Kidney tubule cell (primary cell): ENCODE data around the gene GPC6.

ENCODE experiments used
- DNase-seq: peaks from one replicate; pipeline ENCODE4 v3.0.0-alpha.2; 2018; ENCODE audit warnings: low spot score

GPC6 gene

DNA sequence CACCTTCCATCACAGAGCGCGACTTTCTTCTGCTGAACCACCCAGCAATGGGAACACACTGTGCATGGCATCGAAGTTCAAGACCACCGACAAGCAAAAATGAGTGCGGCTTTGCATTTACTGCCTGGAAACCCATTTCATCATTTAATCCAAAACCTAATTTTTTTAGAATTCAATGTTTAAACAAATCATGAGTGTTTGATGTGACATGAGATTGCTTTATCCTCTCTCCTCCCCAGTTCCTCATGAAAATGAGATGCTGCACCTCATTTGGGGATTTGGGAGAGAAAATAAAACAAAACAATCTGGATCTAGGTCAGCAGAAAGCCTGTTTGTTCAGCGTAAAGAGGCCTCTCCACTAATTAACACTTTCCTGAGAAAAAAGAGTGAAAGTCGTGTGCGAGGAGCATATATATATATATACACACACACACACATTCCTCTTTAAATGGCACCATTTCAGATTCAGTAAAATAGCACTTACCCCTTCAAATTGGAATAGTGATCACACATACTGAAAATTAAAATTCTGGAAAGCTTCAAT, 1126.6 kb downstream of the GPC6 start:
- DNase-seq: no peak

DNA sequence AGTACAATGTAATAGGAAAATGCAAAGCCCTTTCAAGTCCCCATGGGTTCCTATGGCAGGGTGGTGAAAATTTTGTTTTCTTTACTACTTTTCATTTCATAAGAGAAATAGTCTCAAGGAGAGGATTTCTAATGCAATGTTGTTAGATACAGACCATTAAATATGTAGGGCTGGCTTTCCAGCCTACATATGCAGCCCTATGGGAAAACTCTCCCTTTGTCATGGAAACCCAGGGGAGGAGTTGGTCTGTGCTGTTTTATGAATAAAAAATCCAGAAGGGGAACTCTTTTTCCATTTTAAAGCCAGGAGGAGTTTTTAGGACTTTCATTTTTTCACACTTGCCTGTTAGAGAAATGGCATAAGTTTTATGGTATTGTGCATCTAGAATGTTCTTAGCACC, 1133.3 kb downstream of the GPC6 start:
- no peak for DNase-seq

DNA sequence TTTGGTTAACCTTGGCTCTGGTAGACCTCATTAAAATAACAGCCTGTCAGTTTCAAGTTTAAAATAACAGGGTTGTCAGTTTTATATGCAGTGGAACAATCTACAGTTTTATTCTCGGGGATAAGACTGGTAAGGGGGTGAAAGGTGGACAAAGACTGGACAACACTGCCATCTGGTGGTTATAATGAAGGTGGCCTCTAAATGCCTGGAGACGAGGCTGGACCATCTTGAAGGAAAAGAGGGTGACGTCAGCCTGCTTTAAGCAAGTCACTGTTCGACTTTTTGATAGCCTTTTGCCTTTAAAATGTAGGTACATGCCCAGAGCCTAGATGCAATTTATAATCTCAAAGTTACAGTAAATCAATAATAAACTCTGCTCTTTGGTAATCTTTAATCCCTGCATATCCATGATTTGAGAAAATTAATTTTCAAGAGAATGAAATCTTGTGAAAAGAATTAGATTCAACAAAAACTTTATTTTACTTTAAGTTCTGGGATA, 1135.9 kb downstream of the GPC6 start:
- peak; percentile 84 for DNase-seq

DNA sequence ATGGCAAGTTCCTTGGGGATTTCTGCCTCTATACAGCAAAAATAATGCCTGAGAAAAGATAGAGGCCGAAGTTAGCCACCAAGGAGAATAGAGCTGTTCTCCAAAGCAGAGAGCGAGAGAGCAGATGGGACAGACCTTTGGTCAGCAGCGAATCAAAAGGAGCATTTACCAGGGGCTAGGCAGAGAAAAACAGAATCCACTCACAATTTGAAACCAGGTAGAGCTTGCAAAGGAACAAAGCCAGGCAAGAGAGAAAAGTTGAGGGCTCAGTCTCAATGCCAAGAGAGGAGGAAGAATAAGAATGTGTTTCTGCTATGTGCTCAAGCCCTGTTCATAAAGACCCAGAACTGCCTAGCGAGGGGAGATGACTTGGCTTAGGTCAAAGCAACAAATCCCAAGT, 1140.1 kb downstream of the GPC6 start:
- DNase-seq: no peak

DNA sequence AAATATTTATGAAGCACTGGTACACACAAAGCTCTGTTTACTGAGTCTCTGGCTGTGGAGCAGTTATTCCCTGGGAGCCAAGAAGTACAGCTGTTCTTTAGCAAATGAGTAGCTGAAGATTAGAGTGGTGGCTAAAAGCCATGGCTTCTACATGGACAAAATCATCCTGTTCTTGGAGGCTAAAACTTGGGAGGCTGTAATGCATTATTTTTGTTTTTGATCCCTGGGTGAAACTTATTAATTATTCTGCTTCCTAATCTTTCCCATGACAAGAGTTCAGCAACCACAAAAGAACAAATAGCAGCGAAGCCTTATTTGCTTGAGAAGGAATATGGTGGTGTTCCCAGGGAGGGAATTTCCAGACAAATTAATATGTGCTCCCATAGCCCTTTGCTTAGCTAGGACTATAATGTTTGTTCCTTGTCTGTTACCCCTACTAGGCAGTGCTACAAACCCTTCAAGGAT, 1143.4 kb downstream of the GPC6 start:
- no peak for DNase-seq

DNA sequence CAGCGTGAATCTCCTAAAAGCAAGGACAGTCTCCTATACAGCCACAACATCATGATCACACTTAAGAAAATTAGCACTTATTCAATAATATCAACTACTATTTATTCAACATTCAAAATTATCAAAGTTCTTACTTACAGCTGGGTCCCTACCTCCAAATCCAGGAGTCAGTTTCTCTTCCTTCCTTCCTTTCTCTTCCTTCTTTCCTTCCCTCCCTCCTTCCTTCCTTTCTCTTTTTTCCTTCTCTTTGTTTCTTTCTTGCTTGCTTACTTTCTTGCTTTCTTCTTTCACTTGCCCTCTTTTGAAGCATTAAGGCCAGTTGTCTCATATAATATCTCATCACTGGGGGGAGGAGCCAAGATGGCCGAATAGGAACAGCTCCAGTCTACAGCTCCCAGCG, 1145.2 kb downstream of the GPC6 start:
- DNase-seq: no peak

DNA sequence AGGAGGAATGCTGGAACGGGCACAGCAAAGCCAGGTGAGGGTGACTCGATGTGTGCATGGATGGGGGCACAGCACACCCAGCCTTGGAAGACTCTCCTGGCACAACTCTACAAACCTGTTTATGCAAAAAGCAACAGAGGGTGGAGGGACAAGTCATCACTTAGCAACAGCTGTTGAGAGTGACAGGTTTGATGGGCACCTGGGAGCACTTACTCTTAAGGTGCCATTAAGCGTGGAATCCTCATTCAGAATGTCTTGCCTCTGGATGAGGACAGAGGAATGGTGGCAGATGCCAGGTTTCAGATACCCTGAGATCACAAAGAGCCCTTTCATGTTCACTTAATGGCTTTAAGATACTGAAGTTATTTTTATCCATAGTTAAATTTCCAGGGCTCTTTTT, 1155.9 kb downstream of the GPC6 start:
- peak; percentile 1 for DNase-seq

DNA sequence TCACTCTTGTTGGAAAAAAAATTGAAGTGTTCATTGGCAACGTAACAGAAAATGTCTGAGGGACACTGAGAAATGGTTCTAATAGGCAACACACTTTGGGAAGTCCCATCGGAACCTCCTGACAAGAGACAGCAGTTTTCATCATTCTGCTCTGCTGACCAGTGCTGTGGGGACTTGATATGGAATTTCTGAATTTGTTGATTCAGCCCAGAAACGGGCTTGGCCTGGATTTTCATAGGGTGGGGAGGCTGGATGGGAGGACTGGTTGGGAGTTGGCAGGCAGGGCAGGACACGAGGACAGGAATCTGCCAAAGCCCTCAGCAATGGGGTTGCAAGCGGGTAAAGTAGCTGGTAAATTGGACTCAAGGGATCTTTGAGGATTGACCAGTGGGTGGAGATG, 1156.4 kb downstream of the GPC6 start:
- no peak for DNase-seq

DNA sequence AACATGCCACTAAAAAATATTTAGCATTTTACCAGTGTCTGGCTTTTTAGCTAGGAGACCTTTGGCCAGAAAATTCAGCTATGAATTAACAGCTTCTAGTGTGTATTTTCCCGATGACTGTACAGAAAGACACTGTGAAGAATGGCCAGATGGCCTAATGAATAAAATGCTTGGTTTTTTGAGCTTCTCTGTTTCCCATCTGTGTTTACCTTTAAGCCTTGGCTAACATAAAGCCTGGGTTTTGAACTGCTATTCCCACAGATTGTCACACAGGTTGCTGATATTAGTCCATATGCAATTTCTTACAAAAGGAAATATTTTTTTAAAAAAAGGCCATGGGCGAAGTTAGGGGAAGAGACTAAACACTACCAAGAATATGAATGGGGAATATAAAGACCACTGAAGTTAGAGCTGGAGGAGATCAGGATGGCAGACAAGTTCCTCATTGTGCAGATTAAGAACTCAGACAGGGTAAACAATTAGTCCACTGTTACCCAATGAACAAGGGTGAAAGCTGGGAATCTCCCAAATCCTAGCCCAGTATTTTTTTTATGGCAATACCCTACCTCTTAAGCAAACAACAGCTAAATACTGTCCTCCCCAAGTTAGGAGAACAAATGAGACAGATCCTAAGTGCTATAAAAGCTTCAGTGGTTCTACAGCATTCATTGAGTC, 1157.8 kb downstream of the GPC6 start:
- DNase-seq: no peak

DNA sequence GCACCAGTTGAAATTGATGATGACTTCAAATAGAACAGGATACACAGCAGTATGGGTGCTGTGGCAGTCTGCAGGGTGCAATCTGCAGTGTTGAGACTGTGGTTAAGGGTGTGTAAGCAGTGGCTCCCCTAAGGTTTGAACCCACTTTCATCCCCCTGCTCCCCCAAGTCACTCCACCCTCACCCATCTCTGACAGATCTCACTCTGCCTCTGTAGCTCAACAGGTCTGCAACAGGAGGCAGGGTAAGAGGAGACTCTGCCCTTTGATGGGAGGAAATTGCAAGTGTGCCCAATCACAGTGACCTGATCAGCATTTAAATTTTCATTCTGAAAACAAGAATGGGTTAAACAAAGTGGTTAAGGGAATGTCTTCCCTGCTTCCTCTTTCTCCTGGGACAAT, 1160.4 kb downstream of the GPC6 start:
- DNase-seq: no peak

DNA sequence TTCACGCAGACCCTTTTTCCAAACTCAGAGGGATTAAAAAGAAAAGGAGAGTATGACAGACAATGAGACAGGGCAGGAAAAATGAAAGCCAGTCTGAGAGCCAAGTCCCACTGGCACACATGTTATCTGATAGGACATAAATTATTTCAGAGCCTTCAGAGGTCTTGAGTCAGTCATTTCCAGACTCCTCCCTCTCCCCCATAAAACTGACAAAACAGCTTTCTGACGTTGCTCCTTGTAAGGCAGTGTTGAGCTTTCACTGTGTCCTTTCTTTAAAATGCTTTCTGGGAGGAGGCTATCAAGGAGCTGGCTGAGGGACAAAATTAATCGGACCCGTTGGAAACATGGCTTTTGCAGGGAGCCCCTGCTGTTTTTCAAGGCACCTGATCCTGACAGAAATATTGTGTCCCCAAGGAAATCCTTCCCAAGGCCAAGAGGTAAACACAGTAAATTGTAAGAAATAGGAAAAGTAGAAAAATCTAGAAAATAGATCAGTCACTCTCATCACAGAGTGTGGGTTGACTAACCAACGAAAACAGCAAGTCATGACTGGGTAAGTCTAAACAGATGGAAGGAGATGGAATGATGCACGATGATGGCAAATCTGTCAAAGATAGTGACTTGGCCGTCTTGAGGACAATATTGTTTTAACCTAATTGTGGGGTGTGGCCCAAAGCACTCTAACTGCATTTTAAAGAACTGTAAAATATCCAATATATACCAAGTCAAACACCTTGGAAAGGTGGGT, 1163.2 kb downstream of the GPC6 start:
- no peak for DNase-seq

DNA sequence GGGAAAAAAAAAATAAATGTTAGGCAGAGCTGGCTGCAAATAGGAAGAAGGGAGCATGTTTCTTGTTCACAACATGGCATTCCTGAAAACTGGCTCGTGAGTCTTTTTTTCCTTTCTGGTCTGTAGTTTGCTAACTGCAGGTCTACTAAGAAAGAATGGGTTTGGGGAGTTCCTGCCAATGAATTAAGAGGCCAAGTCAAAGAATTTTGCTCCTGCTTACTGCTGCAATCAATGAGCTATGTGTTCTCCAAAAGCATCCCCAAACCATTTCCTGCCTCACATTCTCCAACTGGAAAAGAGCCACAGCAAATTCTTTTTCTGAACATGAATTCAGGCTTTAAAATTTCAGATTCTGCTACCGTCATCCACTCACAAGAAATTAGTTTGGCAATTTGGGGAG, 1164.3 kb downstream of the GPC6 start:
- no peak for DNase-seq

DNA sequence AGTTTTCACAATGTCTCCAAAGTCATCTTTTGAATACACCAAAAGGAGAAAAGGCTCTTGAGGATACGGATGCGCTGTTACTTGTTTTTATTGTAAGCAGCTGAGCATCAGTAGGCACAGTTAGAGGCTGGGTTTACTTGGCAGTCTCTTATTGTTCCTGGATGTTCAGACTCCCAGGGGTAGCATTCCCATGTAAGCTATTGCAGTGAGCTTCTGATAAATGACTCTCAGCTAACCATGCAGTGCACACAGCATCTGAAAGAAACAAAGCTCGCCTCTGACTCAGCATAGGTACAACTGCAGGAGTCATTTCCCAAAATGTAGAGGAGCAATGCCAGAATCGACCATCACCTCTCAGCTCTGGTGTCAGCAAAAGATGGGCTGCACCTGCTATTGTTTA, 1168.1 kb downstream of the GPC6 start:
- no peak for DNase-seq

DNA sequence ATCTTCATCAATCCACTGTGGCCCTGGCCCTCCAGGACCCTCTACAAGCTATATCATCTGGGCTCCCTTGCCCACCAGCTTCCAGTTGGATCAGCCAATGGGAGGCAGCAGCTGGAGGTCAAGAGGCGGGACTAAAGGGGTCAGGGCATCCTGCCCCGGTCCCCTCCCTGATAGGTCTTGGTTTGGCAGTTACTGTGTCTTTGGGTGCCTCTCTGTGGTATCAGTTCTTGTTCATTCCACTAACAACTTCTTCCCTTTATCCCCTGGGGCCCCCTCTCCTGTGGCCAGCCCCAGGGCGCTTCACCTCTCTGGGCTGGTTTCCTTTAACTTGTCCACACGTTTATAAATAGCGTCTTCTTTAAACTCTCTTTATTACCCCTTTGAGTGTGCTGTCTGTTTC, 1169.3 kb downstream of the GPC6 start:
- DNase-seq: no peak

DNA sequence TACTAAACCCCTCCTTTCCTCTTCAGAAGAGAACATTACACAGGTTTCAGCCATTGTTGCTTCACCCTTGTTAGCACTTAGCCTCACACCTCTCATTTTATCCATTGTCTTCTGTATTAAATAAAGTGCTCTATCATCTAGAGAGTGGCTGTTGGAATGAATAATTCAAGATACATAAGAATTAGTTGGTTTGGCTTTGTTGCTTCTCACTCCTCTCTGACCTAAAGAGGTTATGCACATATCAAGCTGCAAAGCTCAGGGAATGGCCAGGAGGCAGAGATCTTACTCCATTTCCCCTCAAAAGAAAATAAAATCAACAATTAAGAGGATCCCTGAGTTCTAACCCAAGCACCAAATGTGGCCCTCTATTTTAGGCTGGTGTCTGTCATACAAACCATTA, 1173.2 kb downstream of the GPC6 start:
- DNase-seq: no peak

DNA sequence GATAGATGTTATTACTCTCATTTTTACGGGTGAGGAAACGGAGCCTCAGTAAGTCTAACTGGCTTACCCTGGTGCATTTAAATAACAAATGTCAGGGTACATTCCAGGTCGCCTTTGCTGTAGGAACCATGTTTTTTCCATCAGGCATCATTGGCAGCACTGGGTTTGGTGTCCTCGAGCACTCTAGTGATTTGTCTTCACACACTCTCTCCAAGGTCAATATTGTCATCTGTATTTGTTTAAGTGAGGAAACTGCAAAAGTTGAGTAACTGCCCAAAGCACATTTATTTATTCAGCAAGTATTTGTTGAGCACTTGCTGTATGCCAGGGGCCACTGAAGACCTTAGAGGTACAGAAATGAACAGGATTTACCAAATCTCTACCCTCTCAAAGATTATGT, 1174.3 kb downstream of the GPC6 start:
- no peak for DNase-seq

DNA sequence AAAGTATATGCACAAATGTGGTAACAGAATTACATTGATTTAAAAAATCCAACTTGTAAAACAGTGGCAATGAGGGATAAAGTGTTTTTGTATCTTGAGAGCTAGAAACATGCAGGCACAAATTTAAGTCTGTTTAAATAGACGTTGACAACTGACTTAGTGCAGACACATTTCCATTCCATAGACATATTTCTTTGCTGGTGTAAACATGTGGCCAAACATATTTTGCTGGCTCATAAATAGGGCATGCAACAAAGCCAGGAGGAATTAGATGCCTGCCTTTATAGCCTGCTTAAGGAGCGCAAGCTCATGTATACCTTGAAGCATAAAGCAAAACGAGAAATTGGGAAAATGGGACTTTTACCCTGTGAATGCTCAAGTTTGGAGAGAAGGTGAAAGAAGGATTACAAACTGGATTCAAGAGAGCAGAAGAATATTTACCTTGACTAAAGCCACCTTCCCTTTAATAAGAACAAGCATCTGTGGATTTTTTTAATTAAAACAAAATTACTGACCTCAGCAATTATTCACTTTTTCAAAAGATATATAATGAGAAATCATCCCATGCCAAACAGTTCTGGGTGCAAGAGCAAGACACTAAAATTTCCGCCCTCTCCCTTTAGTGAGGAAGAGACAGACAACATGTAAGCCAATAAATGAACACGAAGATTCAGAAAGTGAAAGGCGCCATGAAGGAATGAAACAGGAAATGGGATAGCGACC, 1181.9 kb downstream of the GPC6 start:
- no peak for DNase-seq

DNA sequence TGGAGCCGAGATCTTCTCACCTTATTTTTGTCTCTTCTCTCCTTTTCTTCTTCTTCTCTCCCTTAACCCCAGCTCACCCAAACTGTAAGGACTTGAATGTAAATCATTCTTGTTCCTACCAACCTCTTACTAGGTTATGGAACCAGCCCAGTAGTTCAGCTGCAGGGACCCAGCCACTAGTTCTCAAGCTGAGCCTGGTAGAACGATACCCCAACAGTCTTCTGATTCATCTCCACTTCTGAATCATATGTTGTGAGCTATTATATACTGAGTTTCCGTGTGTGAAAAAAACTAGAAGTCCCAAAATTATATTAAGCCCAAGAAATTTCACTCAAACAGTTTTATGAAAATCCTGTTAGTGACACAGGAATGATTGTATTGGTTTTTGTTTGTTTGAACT, 1185.1 kb downstream of the GPC6 start:
- no peak for DNase-seq

DNA sequence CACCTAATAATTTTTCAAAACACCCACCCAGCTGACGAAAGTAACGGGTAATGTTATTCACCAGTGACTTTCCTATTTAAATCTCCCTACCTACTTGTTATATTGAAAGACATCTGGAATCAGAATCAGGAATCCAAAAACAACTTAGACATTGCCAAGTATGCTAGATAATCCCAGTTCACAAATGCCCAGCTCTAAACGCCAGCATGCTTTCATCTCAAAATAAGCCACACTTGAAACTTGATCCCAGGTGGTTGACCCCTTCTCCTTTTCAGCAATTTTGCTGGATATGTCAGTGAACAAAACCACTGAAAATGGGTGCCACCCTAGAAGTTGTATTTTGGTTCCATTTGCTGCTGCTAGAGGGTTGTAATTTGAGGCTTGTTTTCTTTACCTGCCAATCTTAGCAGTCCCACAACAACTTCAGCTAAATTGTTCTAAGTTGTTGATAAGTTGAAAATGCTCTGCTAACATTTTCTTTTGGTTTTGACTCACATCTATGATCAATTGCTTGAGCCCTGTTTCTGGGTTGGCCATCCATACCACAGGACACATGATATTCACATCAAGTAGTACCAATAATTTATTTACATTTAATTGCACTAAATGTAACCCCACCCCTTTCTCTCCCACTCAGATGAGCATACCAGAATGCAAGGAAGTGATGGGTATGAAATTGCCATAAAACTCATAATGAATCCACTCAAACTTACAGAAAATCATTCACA, 1186.4 kb downstream of the GPC6 start:
- no peak for DNase-seq

DNA sequence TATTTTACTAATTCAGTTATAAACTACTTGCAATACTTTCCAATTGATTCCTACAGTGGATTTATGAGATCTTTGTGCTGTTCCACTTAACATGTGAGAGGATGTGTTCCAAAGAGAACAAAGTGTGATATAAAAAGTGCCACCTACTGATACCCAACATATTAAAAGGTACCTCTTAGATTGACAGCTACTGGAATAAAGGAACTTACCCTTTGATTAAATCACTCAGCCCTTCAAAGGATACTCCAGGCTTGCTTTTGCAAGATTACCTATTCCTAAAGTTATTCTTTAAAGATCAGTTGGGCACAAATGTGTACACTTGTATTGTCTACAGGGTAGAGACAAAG, 1187.0 kb downstream of the GPC6 start:
- no peak for DNase-seq

DNA sequence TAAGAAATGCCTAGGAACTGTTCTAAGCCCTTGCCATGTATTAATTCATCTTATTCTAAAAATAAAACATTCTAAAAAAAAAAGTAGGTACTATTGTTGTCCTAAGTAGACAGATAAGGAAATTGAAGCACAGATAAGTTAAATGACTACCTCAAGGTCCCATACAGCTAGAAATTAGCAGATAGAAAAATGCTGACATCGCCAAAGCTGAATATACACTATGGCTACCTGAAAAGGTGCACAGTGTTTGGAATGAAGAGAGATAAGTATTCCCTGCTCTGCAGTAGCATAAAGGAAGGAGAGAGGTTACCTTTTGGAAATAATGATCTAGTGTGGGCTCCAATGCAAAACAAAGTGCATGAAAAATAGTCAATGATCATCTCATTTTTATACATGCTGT, 1187.5 kb downstream of the GPC6 start:
- DNase-seq: no peak

DNA sequence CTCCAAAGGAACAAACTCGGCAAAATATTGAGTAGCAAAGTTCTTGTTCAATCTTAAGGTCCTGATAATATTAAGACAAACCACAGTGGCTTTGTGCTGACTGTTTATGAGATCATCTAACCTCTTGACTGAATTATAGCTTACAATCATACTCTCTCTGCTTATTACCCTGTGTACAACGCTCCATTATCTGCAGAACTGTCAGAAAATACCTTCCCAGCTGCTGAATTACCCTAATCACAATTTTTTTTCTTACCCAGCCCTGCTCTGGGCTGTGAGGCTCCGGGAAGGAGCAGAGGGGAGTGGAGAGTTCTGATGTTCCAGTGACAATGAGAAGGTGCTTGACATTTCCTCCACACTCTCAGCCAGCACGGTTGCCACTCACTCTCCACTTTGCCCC, 1188.1 kb downstream of the GPC6 start:
- DNase-seq: no peak
